Transverse colon (tissue), 4 donors: ENCODE measurements around the gene COL23A1. TPM values are rescaled to one million over a fixed set of nuclear protein-coding genes. Genes with fewer than 3 reads are reported as not detected.

Experiments used
- DNase-seq: peaks from one replicate; pipeline ENCODE4 v3.0.0-alpha.2; 2019
- H3K27ac ChIP-seq, 4 donors: fragments of 200-600 bp; sonication (generic); 2 replicates each; pipeline ENCODE4 v1.5.1; 2016 to 2018; ENCODE audit warnings: inconsistent platforms in 4 of 4
- H3K27me3 ChIP-seq: fragments of 200-600 bp; sonication (generic); 2 replicates; pipeline ENCODE4 v1.5.1; 2017; ENCODE audit warnings: inconsistent platforms
- H3K36me3 ChIP-seq, 4 donors: fragments of 200-600 bp; sonication (generic); 2 replicates each; pipeline ENCODE4 v1.5.1; 2017 to 2019; ENCODE audit warnings: inconsistent platforms in 4 of 4
- H3K4me1 ChIP-seq, 4 donors: fragments of 200-600 bp; sonication (generic); 2 replicates each; pipeline ENCODE4 v1.5.1; 2017 to 2020; ENCODE audit warnings: inconsistent platforms in 4 of 4
- H3K4me3 ChIP-seq, 4 donors: fragments of 200-600 bp; sonication (generic); 1 replicate in 1 of 4; 2 replicates in 3 of 4; pipeline versions ENCODE4 v1.5.1 to v1.6.1; 2017 to 2019; ENCODE audit warnings: inconsistent platforms in 4 of 4
- H3K9me3 ChIP-seq, 2 donors: fragments of 200-600 bp; sonication (generic); 2 replicates each; pipeline ENCODE4 v1.5.1; 2017 to 2019; ENCODE audit warnings: inconsistent platforms in 2 of 2
- EP300 ChIP-seq: sonication (generic); formaldehyde crosslinking; IDR thresholded peaks from one replicate; pipeline ENCODE4 v1.6.1; 2017; ENCODE audit warnings: antibody characterized with exemption, low read depth
- POLR2A ChIP-seq: fragments of 450-650 bp; IDR thresholded peaks from one replicate; pipeline ENCODE4 v1.6.1; 2016; ENCODE audit warnings: antibody characterized with exemption, mild to moderate bottlenecking, moderate library complexity
- POLR2AphosphoS5 ChIP-seq, 3 donors: sonication (generic); formaldehyde crosslinking; IDR thresholded peaks; one replicate each; pipeline ENCODE4 v1.6.1; 2016; ENCODE audit warnings: antibody characterized with exemption in 3 of 3
- WGBS, 2 donors: methylation state at CpG; one replicate each; pipeline ENCODE4 v1.1.5; 2018; ENCODE audit warnings: low coverage in 1 of 2; 5-methylcytosine and 5-hydroxymethylcytosine counted together
- in situ Hi-C, 4 donors: fragments of 200-750 bp; cut with MboI; loops; one replicate each; pipeline versions ENCODE4 v1.15.0 to v1.15.1; 2017; ENCODE audit warnings: low sequenced_read_pairs in 3 of 4, low pct_ligation_motif_present in 1 of 4, low pct_unique_long_range_greater_than_20kb in 1 of 4
- intact Hi-C: fragments of 100-400 bp; cut with DNase I; formaldehyde crosslinking; loops from one replicate; pipeline ENCODE4 v1.15.1; 2023; ENCODE audit warnings: low total_unique reads
- total RNA-seq, 4 donors: library from RNA; depleted of rRNA; stranded (reverse); fragments of >200 nt; gene quantifications; one replicate each; pipeline ENCODE4 v1.1.0, GENCODE V29; 2016
- TF ChIP-seq, protein P1 (sequence below), 5 experiments: fragments of 200-600 bp in 3 of 5; fragments of 450-650 bp in 2 of 5; sonication (generic) in 3 of 5; IDR thresholded peaks; 1 replicate in 2 of 5; 2 replicates in 3 of 5; pipeline ENCODE4 v1.5.1; 2016 to 2017; ENCODE audit warnings: antibody characterized with exemption in 5 of 5, inconsistent platforms in 3 of 5, mild to moderate bottlenecking in 2 of 5, moderate library complexity in 1 of 5

The COL23A1 gene
- total RNA-seq, 4 donors from 2014 or later, result 0.14 to 2.2 (median 1.4) TPM; not detected in 1

DNA sequence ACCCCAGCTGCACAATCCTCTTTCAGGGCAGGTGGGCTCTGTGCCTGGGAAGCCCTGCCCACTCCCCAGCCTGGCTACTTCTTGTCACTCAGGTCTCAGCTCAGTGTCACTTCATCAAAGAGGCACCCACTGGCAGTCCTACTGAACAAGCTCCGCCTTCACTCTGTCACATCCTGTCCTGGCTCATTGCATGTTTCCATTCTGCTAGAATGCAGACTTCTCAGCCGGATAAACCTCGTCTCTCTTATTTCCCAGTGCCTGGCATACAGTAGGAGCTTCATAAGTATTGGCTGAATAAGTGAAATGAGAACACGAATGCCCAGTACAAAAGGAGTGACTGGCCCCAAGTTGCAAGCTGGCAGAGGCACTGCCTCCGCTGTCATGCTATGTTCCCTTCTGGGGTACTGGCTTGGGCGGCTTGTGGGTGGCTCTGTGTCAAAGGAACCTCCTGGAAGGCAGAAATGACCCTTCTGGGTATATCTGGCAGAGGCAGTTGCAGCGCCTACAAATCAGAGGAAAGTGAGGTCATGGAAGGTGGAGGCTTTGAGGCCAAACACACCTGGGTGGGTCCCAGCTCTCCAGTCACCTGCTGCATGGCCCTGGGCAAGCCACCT, 259.3 kb downstream of the COL23A1 start:
- Histone ChIP-seq H3K27me3 (no peaks in the 10 kb centered on the region), H3K4me3 (no peak overlapping the region), H3K27ac (peak overlapping the region; percentile 8 to 50 (median 28)), H3K4me1 (peaks cover 10 to 21% (median 17%) of the 10 kb centered on the region in 4 donors), H3K36me3 (no peaks in the 10 kb centered on the region), H3K9me3 (no peaks in the 10 kb centered on the region)
- no peak for DNase-seq
- TF ChIP-seq, protein P1, sequence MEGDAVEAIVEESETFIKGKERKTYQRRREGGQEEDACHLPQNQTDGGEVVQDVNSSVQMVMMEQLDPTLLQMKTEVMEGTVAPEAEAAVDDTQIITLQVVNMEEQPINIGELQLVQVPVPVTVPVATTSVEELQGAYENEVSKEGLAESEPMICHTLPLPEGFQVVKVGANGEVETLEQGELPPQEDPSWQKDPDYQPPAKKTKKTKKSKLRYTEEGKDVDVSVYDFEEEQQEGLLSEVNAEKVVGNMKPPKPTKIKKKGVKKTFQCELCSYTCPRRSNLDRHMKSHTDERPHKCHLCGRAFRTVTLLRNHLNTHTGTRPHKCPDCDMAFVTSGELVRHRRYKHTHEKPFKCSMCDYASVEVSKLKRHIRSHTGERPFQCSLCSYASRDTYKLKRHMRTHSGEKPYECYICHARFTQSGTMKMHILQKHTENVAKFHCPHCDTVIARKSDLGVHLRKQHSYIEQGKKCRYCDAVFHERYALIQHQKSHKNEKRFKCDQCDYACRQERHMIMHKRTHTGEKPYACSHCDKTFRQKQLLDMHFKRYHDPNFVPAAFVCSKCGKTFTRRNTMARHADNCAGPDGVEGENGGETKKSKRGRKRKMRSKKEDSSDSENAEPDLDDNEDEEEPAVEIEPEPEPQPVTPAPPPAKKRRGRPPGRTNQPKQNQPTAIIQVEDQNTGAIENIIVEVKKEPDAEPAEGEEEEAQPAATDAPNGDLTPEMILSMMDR (IDR thresholded peaks at IDR 0.05), result no peak
- TF ChIP-seq POLR2A (no peak), EP300 (no peak), POLR2AphosphoS5 (IDR thresholded peaks at IDR 0.05) (no peak)
- in situ Hi-C loops, result no loop called here
- intact Hi-C loops, result no loop called here
- 65% methylated on average over 7 of the region's 7 CpGs; no CpG with 5 or more reads in 1 of the 2 donors for WGBS, 2 donors

DNA sequence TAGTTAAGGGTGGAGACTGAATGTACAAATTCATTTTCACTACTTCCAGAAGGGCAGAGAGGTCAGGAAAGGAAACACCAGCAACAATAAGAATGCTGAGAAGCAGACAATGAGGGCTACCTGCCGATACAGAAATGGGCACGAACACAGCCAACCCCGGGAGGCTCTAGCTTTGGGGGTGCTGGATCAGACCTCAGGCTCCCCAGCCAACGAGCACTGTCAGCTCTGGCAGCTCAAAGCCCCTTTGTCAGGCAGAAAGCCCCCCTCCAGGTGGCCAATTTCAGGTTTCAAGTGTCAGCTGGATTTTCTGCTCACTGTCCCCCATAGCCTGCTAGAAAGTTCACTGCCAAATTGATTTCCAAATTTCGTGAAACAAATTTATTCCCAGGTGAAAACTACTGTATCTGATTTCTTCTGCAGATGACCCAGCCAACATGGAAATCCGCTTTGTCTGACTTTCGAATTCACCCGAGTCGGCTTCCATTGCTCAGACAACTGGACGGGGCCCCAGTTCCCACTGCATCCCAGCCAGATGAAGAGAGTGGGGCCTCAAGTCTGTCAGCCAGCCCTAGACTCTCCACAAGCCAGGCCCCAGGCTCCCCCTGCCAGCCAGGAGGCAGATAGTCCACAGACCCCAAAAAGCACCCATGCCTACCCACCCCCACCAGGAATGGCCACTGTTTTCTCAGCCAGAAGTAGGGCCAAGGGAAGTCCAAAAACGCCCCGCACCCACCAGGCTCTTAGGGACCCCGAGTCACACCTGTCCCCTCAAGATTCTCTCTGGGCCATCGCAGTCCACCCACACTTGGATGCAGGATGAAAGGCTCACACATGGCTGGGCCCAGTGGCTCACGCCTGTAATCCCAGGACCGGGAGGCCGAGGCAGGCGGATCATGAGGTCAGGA, 261.1 kb downstream of the COL23A1 start:
- intact Hi-C loops (no loop called here), in situ Hi-C loops (no loop called here)
- Histone ChIP-seq H3K27me3 (no peaks in the 10 kb centered on the region), H3K27ac (no peak overlapping the region), H3K4me1 (peaks cover 10 to 21% (median 17%) of the 10 kb centered on the region in 4 donors), H3K36me3 (no peaks in the 10 kb centered on the region), H3K4me3 (no peak overlapping the region), H3K9me3 (no peaks in the 10 kb centered on the region)
- no peak for TF ChIP-seq POLR2A
- no peak for TF ChIP-seq POLR2AphosphoS5 (IDR thresholded peaks at IDR 0.05)
- TF ChIP-seq, protein P1 (IDR thresholded peaks at IDR 0.05), result no peak
- no peak for DNase-seq
- WGBS, 2 donors, result 88 to 90% methylated on average over 6 to 18 of the region's 18 CpGs

DNA sequence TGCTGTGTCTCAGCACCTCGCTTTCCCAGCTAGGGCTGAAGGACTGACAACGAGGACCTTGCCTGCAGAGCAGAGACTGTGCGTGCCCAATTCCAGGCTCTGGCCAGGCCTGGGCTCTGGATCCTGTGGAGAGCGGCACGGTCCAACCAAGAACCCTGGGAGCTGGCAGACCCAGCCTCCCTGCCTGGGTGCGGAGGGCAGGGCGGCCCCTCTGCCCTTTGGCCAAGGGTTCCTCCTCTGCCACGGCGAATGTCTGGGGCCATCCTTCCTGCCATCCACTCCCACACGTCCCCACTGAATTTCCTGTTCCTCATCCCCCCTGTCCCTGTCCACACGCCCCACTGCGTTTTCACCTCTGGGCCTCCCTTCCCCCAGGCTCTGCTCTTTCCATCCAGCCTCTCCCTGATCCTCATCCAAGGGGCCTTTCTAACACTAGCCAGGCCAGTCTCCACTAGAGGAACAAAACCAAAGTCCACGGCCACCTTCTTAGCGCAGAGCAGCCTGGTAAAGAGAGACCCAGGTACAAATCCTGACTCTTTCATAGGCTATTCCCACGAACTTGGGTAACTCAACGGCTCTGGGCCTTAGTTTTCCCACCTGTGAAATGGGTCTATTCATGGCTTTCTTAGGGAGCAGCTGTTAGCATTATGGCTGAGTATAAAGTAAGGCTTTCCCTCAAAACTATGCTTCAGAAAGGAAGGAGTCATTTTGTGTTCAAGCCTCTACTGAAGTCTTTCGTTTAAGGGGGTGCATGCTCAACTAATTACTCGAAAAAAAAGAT, 262.1 kb downstream of the COL23A1 start:
- H3K9me3 ChIP-seq, result no peaks in the 10 kb centered on the region
- intact Hi-C loops (no loop called here), in situ Hi-C loops (no loop called here)
- H3K4me1 ChIP-seq, result peaks cover 10 to 21% (median 17%) of the 10 kb centered on the region in 4 donors
- WGBS, 2 donors, result 58 to 83% methylated on average over 7 to 18 of the region's 18 CpGs
- H3K4me3 ChIP-seq, result no peak overlapping the region
- H3K27me3 ChIP-seq, result no peaks in the 10 kb centered on the region
- DNase-seq, result no peak
- TF ChIP-seq, protein P1 (IDR thresholded peaks at IDR 0.05), result no peak
- TF ChIP-seq POLR2A (no peak), EP300 (no peak), POLR2AphosphoS5 (IDR thresholded peaks at IDR 0.05) (no peak)
- no peak overlapping the region for H3K27ac ChIP-seq
- no peaks in the 10 kb centered on the region for H3K36me3 ChIP-seq

DNA sequence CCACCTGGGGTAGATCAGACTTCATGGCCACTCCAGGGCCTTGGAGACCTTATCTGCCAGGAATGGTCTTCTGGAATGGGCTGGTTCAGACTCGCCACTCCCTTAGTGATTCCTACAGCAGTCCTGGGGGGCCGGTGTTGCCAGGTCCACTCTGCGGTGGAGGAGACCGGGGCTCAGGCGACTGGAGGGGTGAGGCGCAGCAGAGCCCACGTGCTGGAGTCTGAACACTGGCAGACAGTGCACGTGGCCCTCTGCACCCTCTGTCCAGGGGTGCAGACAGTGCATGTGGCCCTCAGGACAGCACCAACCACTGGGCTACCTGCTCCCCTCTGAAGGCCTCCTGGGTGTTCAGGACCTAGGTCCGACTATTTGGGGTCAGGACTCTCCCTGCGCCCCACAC, 262.7 kb downstream of the COL23A1 start:
- TF ChIP-seq EP300, result no peak
- no peak for TF ChIP-seq POLR2A
- TF ChIP-seq POLR2AphosphoS5 (IDR thresholded peaks at IDR 0.05), result no peak
- TF ChIP-seq, protein P1 (IDR thresholded peaks at IDR 0.05), result no peak
- in situ Hi-C loops, result no loop called here
- intact Hi-C loops, result no loop called here
- no peaks in the 10 kb centered on the region for H3K36me3 ChIP-seq
- H3K9me3 ChIP-seq, result no peaks in the 10 kb centered on the region
- H3K4me3 ChIP-seq, result no peak overlapping the region
- peaks cover 10 to 21% (median 16%) of the 10 kb centered on the region in 4 donors for H3K4me1 ChIP-seq
- WGBS, 2 donors, result 82% methylated on average over 7 of the region's 10 CpGs; no CpG with 5 or more reads in 1 of the 2 donors
- no peaks in the 10 kb centered on the region for H3K27me3 ChIP-seq
- DNase-seq, result no peak
- no peak overlapping the region for H3K27ac ChIP-seq
